Astrocyte (in vitro differentiated cells and primary cell): ENCODE data around the gene APPBP2. TPM values are rescaled to one million over a fixed set of nuclear protein-coding genes. Genes with fewer than 3 reads are reported as not detected.
A peak's percentile ranks its signal among the peaks of the same experiment; 100 is the strongest.

Source experiments
- DNase-seq: peaks from one replicate; pipeline ENCODE4 v3.0.0-alpha.2; 2010; ENCODE audit warnings: low read depth
- FAIRE-seq: peaks from 2 replicates; lab custom pipeline; 2011; peaks lifted over from hg19 to GRCh38; lab: Jason Lieb, UNC
- H2AFZ ChIP-seq: 2 replicates; pipeline ENCODE4 v1.6.0; 2012; ENCODE audit warnings: low read depth, low read length, inconsistent platforms
- H3K27ac ChIP-seq: 2 replicates; pipeline ENCODE4 v1.5.1; 2011; ENCODE audit warnings: low read depth, low read length, inconsistent platforms
- H3K27me3 ChIP-seq: 2 replicates; pipeline ENCODE4 v1.6.0; 2011; ENCODE audit warnings: low read length, inconsistent platforms; ENCODE audit not compliant: insufficient read depth
- H3K36me3 ChIP-seq: 2 replicates; pipeline ENCODE4 v1.5.1; 2011; ENCODE audit warnings: low read length, inconsistent platforms; ENCODE audit not compliant: insufficient read depth
- H3K4me1 ChIP-seq: 2 replicates; pipeline ENCODE4 v1.5.1; 2011; ENCODE audit warnings: low read length, inconsistent platforms; ENCODE audit not compliant: insufficient read depth
- H3K4me2 ChIP-seq: 2 replicates; pipeline ENCODE4 v1.6.0; 2012; ENCODE audit warnings: low read length, inconsistent platforms
- H3K4me3 ChIP-seq: 2 replicates; pipeline ENCODE4 v1.5.1; 2011; ENCODE audit warnings: low read depth, mild to moderate bottlenecking, low read length, inconsistent platforms; ENCODE audit not compliant: insufficient read depth
- H3K79me2 ChIP-seq: 2 replicates; pipeline ENCODE4 v1.6.0; 2012; ENCODE audit warnings: mild to moderate bottlenecking, low read length, inconsistent platforms; ENCODE audit not compliant: insufficient read depth
- H3K9ac ChIP-seq: 2 replicates; pipeline ENCODE4 v1.6.0; 2012; ENCODE audit warnings: mild to moderate bottlenecking, low read length, inconsistent platforms
- H3K9me3 ChIP-seq: 2 replicates; pipeline ENCODE4 v1.5.1; 2012; ENCODE audit warnings: low read depth, mild to moderate bottlenecking, low read length, inconsistent platforms; ENCODE audit not compliant: insufficient read depth
- H4K20me1 ChIP-seq: 2 replicates; pipeline ENCODE4 v1.6.0; 2012; ENCODE audit warnings: low read length, inconsistent platforms; ENCODE audit not compliant: insufficient read depth
- H3K27ac Mint-ChIP-seq: one replicate; pipeline ENCODE4 v1.8.0; 2021; ENCODE audit warnings: mild to moderate bottlenecking, mixed read lengths; ENCODE audit not compliant: unreplicated experiment
- H3K27me3 Mint-ChIP-seq: one replicate; pipeline ENCODE4 v1.8.0; 2021; ENCODE audit warnings: low read depth, mixed read lengths; ENCODE audit not compliant: unreplicated experiment
- H3K36me3 Mint-ChIP-seq: one replicate; pipeline ENCODE4 v1.8.0; 2021; ENCODE audit warnings: low read depth, mixed read lengths; ENCODE audit not compliant: unreplicated experiment
- H3K4me1 Mint-ChIP-seq: one replicate; pipeline ENCODE4 v1.8.0; 2021; ENCODE audit warnings: low read depth, mixed read lengths; ENCODE audit not compliant: unreplicated experiment
- H3K4me3 Mint-ChIP-seq: one replicate; pipeline ENCODE4 v1.8.0; 2021; ENCODE audit warnings: mild to moderate bottlenecking, moderate library complexity, mixed read lengths; ENCODE audit not compliant: unreplicated experiment
- H3K9me3 Mint-ChIP-seq: one replicate; pipeline ENCODE4 v1.8.0; 2021; ENCODE audit warnings: mild to moderate bottlenecking, mixed read lengths; ENCODE audit not compliant: unreplicated experiment
- CTCF ChIP-seq: IDR thresholded peaks from 2 replicates; pipeline ENCODE4 v1.5.1; 2011; ENCODE audit warnings: low read depth, mild to moderate bottlenecking, inconsistent platforms, low read length, moderate library complexity; ENCODE audit not compliant: insufficient read depth
- EZH2 ChIP-seq: IDR thresholded peaks from 2 replicates; pipeline ENCODE4 v1.6.1; 2012; ENCODE audit warnings: mild to moderate bottlenecking, low read length, inconsistent platforms; ENCODE audit not compliant: insufficient read depth
- total RNA-seq: library from RNA; stranded (reverse); gene quantifications from 2 replicates; pipeline ENCODE4 v1.2.1, GENCODE V29; 2021

Gene APPBP2
- total RNA-seq, 1 donor from 2014 or later, result 53.3 TPM

- H3K9ac ChIP-seq, result no peak overlapping the region
- H4K20me1 ChIP-seq, result no peaks in the 10 kb centered on the region
- H3K27me3 ChIP-seq, result no peaks in the 10 kb centered on the region
- H3K36me3 ChIP-seq, result peaks cover 22% of the 10 kb centered on the region
- no peak overlapping the region for H3K4me3 ChIP-seq
- peak; percentile 3 for DNase-seq
- H2AFZ ChIP-seq, result no peak overlapping the region
- H3K9me3 ChIP-seq, result no peaks in the 10 kb centered on the region
- H3K9me3 Mint-ChIP-seq, result peaks cover 2% of the 10 kb centered on the region
- H3K79me2 ChIP-seq, result peaks cover 8% of the 10 kb centered on the region
- no peak overlapping the region for H3K4me3 Mint-ChIP-seq
- H3K27ac ChIP-seq, result no peak overlapping the region
- H3K27me3 Mint-ChIP-seq, result no peaks in the 10 kb centered on the region
- no peak overlapping the region for H3K27ac Mint-ChIP-seq
- H3K4me1 ChIP-seq, result peaks cover 8% of the 10 kb centered on the region
- H3K4me1 Mint-ChIP-seq, result peaks cover 6% of the 10 kb centered on the region
- no peak for TF ChIP-seq EZH2
- TF ChIP-seq CTCF, result no peak
- H3K4me2 ChIP-seq, result no peak overlapping the region
- peak; percentile 20 for FAIRE-seq
- peaks cover 26% of the 10 kb centered on the region for H3K36me3 Mint-ChIP-seq
Observed at GRCh38 chr17:60468371-60468770, 57.7 kb downstream of the APPBP2 start.

DNA sequence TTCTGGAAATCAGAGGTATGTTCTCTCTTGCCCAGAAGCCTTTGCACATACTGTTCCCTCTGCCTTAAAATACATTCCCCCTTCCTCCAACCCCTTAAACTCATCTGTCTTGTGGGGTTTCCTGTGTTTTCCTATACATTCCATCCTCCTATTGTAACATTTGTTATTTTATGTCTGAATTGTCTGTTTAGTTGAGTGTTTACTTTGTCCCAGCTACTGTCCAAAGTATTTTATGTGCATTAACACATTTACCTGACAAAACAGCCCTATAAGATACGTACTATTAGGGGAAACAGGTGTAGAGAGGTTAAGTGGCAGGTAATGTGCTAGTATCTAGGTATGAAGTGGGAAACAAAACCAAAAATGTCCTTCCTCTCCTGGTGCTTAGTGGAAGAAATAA, 61.7 kb downstream of the APPBP2 start:
- H3K9ac ChIP-seq, result no peak overlapping the region
- no peak overlapping the region for H3K4me3 ChIP-seq
- no peaks in the 10 kb centered on the region for H3K27me3 ChIP-seq
- FAIRE-seq (no peak), DNase-seq (no peak)
- peaks cover under 1% of the 10 kb centered on the region for H3K4me1 Mint-ChIP-seq
- H3K27ac ChIP-seq, result no peak overlapping the region
- H2AFZ ChIP-seq, result no peak overlapping the region
- peaks cover 8% of the 10 kb centered on the region for H3K79me2 ChIP-seq
- H3K36me3 Mint-ChIP-seq, result peaks cover 13% of the 10 kb centered on the region
- no peaks in the 10 kb centered on the region for H3K9me3 Mint-ChIP-seq
- H3K4me1 ChIP-seq, result peaks cover under 1% of the 10 kb centered on the region
- TF ChIP-seq CTCF (no peak), EZH2 (no peak)
- no peak overlapping the region for H3K27ac Mint-ChIP-seq
- H4K20me1 ChIP-seq, result no peaks in the 10 kb centered on the region
- no peaks in the 10 kb centered on the region for H3K27me3 Mint-ChIP-seq
- peaks cover 44% of the 10 kb centered on the region for H3K36me3 ChIP-seq
- H3K4me3 Mint-ChIP-seq, result no peak overlapping the region
- H3K9me3 ChIP-seq, result no peaks in the 10 kb centered on the region
- H3K4me2 ChIP-seq, result no peak overlapping the region

GRCh38 chr17:60463157-60463835, 62.7 kb downstream of the APPBP2 start:
- H3K27ac ChIP-seq, result no peak overlapping the region
- H3K36me3 ChIP-seq, result peaks cover 47% of the 10 kb centered on the region
- H3K27me3 ChIP-seq, result no peaks in the 10 kb centered on the region
- H3K4me3 Mint-ChIP-seq, result no peak overlapping the region
- H3K36me3 Mint-ChIP-seq, result peaks cover 15% of the 10 kb centered on the region
- H2AFZ ChIP-seq, result no peak overlapping the region
- H3K4me2 ChIP-seq, result no peak overlapping the region
- H3K9me3 Mint-ChIP-seq, result no peaks in the 10 kb centered on the region
- no peak overlapping the region for H3K27ac Mint-ChIP-seq
- no peak overlapping the region for H3K9ac ChIP-seq
- FAIRE-seq (no peak), DNase-seq (no peak)
- no peaks in the 10 kb centered on the region for H3K27me3 Mint-ChIP-seq
- H3K4me1 Mint-ChIP-seq, result no peaks in the 10 kb centered on the region
- no peaks in the 10 kb centered on the region for H3K9me3 ChIP-seq
- no peak overlapping the region for H3K4me3 ChIP-seq
- no peaks in the 10 kb centered on the region for H3K4me1 ChIP-seq
- TF ChIP-seq CTCF (no peak), EZH2 (no peak)
- no peaks in the 10 kb centered on the region for H4K20me1 ChIP-seq
- H3K79me2 ChIP-seq, result peaks cover under 1% of the 10 kb centered on the region
